ENCODE data around the gene DPF1.
A peak's percentile ranks its signal among the peaks of the same experiment; 100 is the strongest.

DNA sequence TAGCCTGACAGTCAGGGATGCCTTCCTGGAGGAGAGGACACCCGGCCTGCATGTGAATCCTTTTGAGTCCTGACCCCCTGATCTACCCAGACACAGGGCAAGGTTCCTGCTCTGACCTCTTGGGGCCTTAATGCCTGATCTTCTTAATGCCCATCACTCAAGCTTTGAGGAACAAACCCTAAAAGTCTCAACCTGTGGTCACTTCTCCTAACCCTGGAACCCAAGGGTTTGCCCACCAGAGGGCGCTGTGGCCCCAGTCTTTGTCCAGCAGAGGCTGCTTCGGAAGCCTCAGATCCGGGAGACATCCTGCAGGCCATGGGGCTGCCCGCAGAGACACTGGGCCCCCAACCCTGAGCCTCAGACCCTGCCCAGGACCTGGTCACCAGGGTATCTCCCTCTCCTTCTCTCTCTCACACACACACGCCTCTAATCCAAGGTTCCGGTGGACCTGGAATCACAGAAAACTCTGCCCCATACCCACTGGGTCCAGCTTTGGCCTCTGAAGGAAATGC, 9.8 kb upstream of the DPF1 start:
- TF ChIP-seq, protein P1, sequence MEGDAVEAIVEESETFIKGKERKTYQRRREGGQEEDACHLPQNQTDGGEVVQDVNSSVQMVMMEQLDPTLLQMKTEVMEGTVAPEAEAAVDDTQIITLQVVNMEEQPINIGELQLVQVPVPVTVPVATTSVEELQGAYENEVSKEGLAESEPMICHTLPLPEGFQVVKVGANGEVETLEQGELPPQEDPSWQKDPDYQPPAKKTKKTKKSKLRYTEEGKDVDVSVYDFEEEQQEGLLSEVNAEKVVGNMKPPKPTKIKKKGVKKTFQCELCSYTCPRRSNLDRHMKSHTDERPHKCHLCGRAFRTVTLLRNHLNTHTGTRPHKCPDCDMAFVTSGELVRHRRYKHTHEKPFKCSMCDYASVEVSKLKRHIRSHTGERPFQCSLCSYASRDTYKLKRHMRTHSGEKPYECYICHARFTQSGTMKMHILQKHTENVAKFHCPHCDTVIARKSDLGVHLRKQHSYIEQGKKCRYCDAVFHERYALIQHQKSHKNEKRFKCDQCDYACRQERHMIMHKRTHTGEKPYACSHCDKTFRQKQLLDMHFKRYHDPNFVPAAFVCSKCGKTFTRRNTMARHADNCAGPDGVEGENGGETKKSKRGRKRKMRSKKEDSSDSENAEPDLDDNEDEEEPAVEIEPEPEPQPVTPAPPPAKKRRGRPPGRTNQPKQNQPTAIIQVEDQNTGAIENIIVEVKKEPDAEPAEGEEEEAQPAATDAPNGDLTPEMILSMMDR (IDR thresholded peaks at IDR 0.05; ENCODE audit: insufficient read depth, low read length), result peak; percentile 77
- no peak for TF ChIP-seq POLR2AphosphoS5 (IDR thresholded peaks at IDR 0.05; ENCODE audit: low read depth)
- TF ChIP-seq, protein P2, sequence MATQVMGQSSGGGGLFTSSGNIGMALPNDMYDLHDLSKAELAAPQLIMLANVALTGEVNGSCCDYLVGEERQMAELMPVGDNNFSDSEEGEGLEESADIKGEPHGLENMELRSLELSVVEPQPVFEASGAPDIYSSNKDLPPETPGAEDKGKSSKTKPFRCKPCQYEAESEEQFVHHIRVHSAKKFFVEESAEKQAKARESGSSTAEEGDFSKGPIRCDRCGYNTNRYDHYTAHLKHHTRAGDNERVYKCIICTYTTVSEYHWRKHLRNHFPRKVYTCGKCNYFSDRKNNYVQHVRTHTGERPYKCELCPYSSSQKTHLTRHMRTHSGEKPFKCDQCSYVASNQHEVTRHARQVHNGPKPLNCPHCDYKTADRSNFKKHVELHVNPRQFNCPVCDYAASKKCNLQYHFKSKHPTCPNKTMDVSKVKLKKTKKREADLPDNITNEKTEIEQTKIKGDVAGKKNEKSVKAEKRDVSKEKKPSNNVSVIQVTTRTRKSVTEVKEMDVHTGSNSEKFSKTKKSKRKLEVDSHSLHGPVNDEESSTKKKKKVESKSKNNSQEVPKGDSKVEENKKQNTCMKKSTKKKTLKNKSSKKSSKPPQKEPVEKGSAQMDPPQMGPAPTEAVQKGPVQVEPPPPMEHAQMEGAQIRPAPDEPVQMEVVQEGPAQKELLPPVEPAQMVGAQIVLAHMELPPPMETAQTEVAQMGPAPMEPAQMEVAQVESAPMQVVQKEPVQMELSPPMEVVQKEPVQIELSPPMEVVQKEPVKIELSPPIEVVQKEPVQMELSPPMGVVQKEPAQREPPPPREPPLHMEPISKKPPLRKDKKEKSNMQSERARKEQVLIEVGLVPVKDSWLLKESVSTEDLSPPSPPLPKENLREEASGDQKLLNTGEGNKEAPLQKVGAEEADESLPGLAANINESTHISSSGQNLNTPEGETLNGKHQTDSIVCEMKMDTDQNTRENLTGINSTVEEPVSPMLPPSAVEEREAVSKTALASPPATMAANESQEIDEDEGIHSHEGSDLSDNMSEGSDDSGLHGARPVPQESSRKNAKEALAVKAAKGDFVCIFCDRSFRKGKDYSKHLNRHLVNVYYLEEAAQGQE (IDR thresholded peaks at IDR 0.05; ENCODE audit: insufficient replicate concordance, low read depth), result no peak
- no peak for TF ChIP-seq SPI1 (IDR thresholded peaks at IDR 0.05; ENCODE audit: borderline replicate concordance, low read depth)

Data from HL-60 (cell line).